WTC11 (cell line): Measurements from ENCODE around the gene PRLR.

Experiments used
- CREM ChIP-seq: sonication (generic); formaldehyde crosslinking; IDR thresholded peaks from 2 replicates; pipeline ENCODE4 v1.8.1; 2022; ENCODE audit warnings: mild to moderate bottlenecking, missing genetic modification reagents, moderate library complexity
- CTCF ChIP-seq: fragments of 200-600 bp; IDR thresholded peaks from 2 replicates; pipeline ENCODE4 v1.8.0; 2022; ENCODE audit warnings: antibody characterized with exemption
- IRF1 ChIP-seq: sonication (generic); formaldehyde crosslinking; IDR thresholded peaks from 2 replicates; pipeline ENCODE4 v1.8.0; 2023; ENCODE audit warnings: missing genetic modification reagents
- MAX ChIP-seq: sonication (generic); formaldehyde crosslinking; IDR thresholded peaks from 2 replicates; pipeline ENCODE4 v1.8.0; 2022; ENCODE audit warnings: mild to moderate bottlenecking, missing genetic modification reagents
- MLX ChIP-seq: sonication (generic); formaldehyde crosslinking; IDR thresholded peaks from 2 replicates; pipeline ENCODE4 v1.8.1; 2023; ENCODE audit warnings: mild to moderate bottlenecking, missing genetic modification reagents, moderate library complexity
- NFE2L1 ChIP-seq: sonication (generic); formaldehyde crosslinking; IDR thresholded peaks from 2 replicates; pipeline ENCODE4 v1.8.1; 2023; ENCODE audit warnings: missing genetic modification reagents
- NR3C1 ChIP-seq: sonication (generic); formaldehyde crosslinking; conservative IDR thresholded peaks from 2 replicates; pipeline ENCODE4 v1.8.1; 2023; ENCODE audit warnings: low read depth, mild to moderate bottlenecking, missing genetic modification reagents
- USF1 ChIP-seq: sonication (generic); formaldehyde crosslinking; IDR thresholded peaks from 2 replicates; pipeline ENCODE4 v1.8.0; 2022; ENCODE audit warnings: mild to moderate bottlenecking, missing genetic modification reagents
- ZBTB43 ChIP-seq: sonication (generic); formaldehyde crosslinking; IDR thresholded peaks from 2 replicates; pipeline ENCODE4 v1.8.1; 2023; ENCODE audit warnings: mild to moderate bottlenecking, missing genetic modification reagents

- TF ChIP-seq CTCF (no peak), ZBTB43 (CRISPR knock-in tag) (no peak), USF1 (CRISPR knock-in tag) (no peak), CREM (CRISPR knock-in tag) (no peak), NR3C1 (CRISPR knock-in tag) (no peak), NFE2L1 (CRISPR knock-in tag) (no peak), MAX (CRISPR knock-in tag) (no peak), IRF1 (CRISPR knock-in tag) (no peak), MLX (CRISPR knock-in tag) (no peak)
These were observed 67.2 kb downstream of the PRLR start for GRCh38 chr5:35162848-35163709.
